Stimulated activated naive CD8-positive, alpha-beta T cell treated with anti-CD3 and anti-CD28 coated beads, Interleukin-15, amount 100 ng/mL, for 72 hours (primary cell): ENCODE measurements around the gene CPNE8.
A peak's percentile ranks its signal among the peaks of the same experiment; 100 is the strongest.

Experiments
- ATAC-seq: fragments of 150-1000 bp; cut with Tn5 transposase; 2 replicates; pipeline ENCODE4 v1.10.0; 2021; ENCODE audit warnings: mild to moderate bottlenecking, moderate library complexity
- DNase-seq, 2 donors: peaks; one replicate each; pipeline ENCODE4 v3.0.0; 2021 to 2022
- H3K27ac Mint-ChIP-seq, 2 donors: one replicate each; pipeline ENCODE4 v1.8.0; 2022; ENCODE audit warnings: mild to moderate bottlenecking in 2 of 2, mixed read lengths in 2 of 2, moderate library complexity in 2 of 2
- H3K27me3 Mint-ChIP-seq: one replicate; pipeline ENCODE4 v1.8.0; 2022; ENCODE audit warnings: mixed read lengths
- H3K4me1 Mint-ChIP-seq: one replicate; pipeline ENCODE4 v1.8.0; 2022; ENCODE audit warnings: mild to moderate bottlenecking, mixed read lengths
- H3K4me3 Mint-ChIP-seq, 2 donors: one replicate each; pipeline ENCODE4 v1.8.0; 2022; ENCODE audit warnings: mild to moderate bottlenecking in 2 of 2, mixed read lengths in 2 of 2, moderate library complexity in 1 of 2
- H3K9me3 Mint-ChIP-seq, 2 donors: one replicate each; pipeline ENCODE4 v1.8.0; 2022; ENCODE audit warnings: mixed read lengths in 2 of 2

CPNE8 gene

DNA sequence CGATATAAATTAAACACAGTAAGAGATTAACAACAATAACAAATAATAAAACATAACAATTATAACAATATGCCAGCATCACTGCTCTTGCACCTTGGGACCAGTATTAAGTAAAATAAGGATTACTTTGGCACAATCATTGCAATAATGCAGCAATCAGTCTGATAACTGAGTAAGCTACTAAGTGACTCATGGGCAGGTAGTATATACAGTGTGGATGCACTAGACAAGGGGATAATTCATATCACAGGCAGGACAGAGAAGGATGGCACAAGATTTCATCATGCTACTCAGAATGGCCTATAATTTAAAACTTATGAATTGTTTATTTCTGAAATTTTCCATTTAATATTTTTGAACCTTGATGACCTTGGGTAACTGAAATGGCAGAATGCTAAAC lies 298.1 kb downstream of the CPNE8 start:
- H3K9me3 Mint-ChIP-seq, result peaks cover 6 to 18% of the 10 kb centered on the region in 2 donors
- H3K27me3 Mint-ChIP-seq, result no peaks in the 10 kb centered on the region
- H3K27ac Mint-ChIP-seq, result peak overlapping the region in 1 of 2 donors; percentile 49
- no peak overlapping the region for H3K4me3 Mint-ChIP-seq
- DNase-seq (no peak), ATAC-seq (no peak)
- no peaks in the 10 kb centered on the region for H3K4me1 Mint-ChIP-seq
